ENCODE results near the gene IL3.

DNA sequence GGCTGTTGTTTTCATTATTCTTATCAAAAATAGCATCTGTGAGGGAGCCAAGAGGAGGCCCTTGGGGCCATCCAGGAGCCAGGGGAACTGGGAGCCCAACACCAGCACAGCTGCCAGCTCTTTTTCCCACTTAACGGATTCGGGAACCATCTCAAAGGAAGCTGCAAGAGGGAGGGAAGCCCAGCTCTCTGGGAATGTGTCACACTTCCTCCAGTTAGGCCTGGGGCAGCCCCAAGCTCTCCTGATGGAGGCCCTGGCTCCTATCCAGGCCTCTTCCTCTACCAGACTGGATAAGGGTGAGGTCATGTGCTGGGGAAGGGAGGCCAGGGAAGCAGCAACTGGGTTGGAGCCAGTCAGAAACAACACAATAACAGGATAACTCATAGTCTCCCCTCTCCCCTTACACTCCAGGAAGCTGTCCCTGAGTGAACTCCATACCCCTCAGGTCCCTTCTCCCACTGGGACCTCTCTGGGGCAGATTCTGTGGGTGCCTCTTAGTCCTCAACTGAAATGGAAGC lies 25.9 kb downstream of the IL3 start:
- TF ChIP-seq POU2F2 (IDR thresholded peaks at IDR 0.05; ENCODE audit: low read depth, low read length) (no peak), TAF1 (IDR thresholded peaks at IDR 0.05; ENCODE audit: low read depth, low read length) (no peak), POLR2A (IDR thresholded peaks at IDR 0.05; ENCODE audit: low read depth, low read length) (no peak), POLR2AphosphoS5 (IDR thresholded peaks at IDR 0.05; ENCODE audit: low read depth, low read length) (no peak), SPI1 (IDR thresholded peaks at IDR 0.05; ENCODE audit: low read depth, low read length) (no peak), PAX5 (IDR thresholded peaks at IDR 0.05; ENCODE audit: insufficient read depth, low read length, severe bottlenecking) (no peak)

Data from GM12891 (cell line).